CD4-positive, alpha-beta memory T cell (primary cell): ENCODE data around the gene CGN. TPM values are rescaled to one million over a fixed set of nuclear protein-coding genes. Genes with fewer than 3 reads are reported as not detected.

ENCODE experiments used
- CTCF ChIA-PET: fragments of 350-600 bp; sonication (Branson Sonifier 250); formaldehyde crosslinking; loops from one replicate; lab custom pipeline; 2021; ENCODE audit warnings: inconsistent platforms; ENCODE audit not compliant: partially characterized antibody; lab: Charles Lee
- POLR2A ChIA-PET: fragments of 350-600 bp; sonication (Branson Sonifier 250); formaldehyde crosslinking; loops from one replicate; lab custom pipeline; 2021; ENCODE audit not compliant: partially characterized antibody; lab: Charles Lee
- DNase-seq, 5 donors: peaks; one replicate each; pipeline versions ENCODE4 v3.0.0 to v3.0.0-alpha.2; 2020 to 2022; ENCODE audit warnings: mixed read lengths in 1 of 5
- H3K27ac ChIP-seq: one replicate; pipeline ENCODE4 v1.7.0; 2013; ENCODE audit warnings: low read depth, low read length
- H3K27me3 ChIP-seq: 2 replicates; pipeline ENCODE4 v1.7.0; 2013; ENCODE audit warnings: mild to moderate bottlenecking, low read length, moderate library complexity; ENCODE audit not compliant: insufficient read depth
- H3K36me3 ChIP-seq: 2 replicates; pipeline ENCODE4 v1.7.0; 2013; ENCODE audit warnings: mild to moderate bottlenecking, low read length, moderate library complexity; ENCODE audit not compliant: insufficient read depth
- H3K4me1 ChIP-seq: 2 replicates; pipeline ENCODE4 v1.7.0; 2013; ENCODE audit warnings: mild to moderate bottlenecking, low read length, moderate library complexity; ENCODE audit not compliant: insufficient read depth
- H3K4me3 ChIP-seq, 2 donors: one replicate each; pipeline ENCODE4 v1.7.0; 2013; ENCODE audit warnings: low read length in 2 of 2, mild to moderate bottlenecking in 1 of 2
- H3K9me3 ChIP-seq, 2 donors: one replicate each; pipeline ENCODE4 v1.7.0; 2013; ENCODE audit warnings: low read length in 2 of 2, control low read depth in 1 of 2; ENCODE audit not compliant: control insufficient read depth in 1 of 2
- H3K27ac Mint-ChIP-seq, 7 donors: one replicate each; pipeline ENCODE4 v1.8.0; 2020 to 2021; ENCODE audit warnings: mixed read lengths in 7 of 7, mild to moderate bottlenecking in 6 of 7, inconsistent platforms in 3 of 7, moderate library complexity in 3 of 7
- H3K27me3 Mint-ChIP-seq, 2 donors: one replicate each; pipeline ENCODE4 v1.8.0; 2020 to 2021; ENCODE audit warnings: mixed read lengths in 2 of 2
- H3K36me3 Mint-ChIP-seq, 2 donors: one replicate each; pipeline ENCODE4 v1.8.0; 2020 to 2021; ENCODE audit warnings: mixed read lengths in 2 of 2, inconsistent platforms in 1 of 2, mild to moderate bottlenecking in 1 of 2
- H3K4me1 Mint-ChIP-seq, 4 donors: one replicate each; pipeline ENCODE4 v1.8.0; 2020 to 2021; ENCODE audit warnings: mixed read lengths in 4 of 4, mild to moderate bottlenecking in 1 of 4
- H3K4me3 Mint-ChIP-seq, 8 donors: one replicate each; pipeline ENCODE4 v1.8.0; 2020 to 2021; ENCODE audit warnings: mixed read lengths in 8 of 8, mild to moderate bottlenecking in 7 of 8, moderate library complexity in 6 of 8, inconsistent platforms in 3 of 8
- H3K9me3 Mint-ChIP-seq, 8 donors: one replicate each; pipeline ENCODE4 v1.8.0; 2020 to 2021; ENCODE audit warnings: mixed read lengths in 8 of 8, mild to moderate bottlenecking in 5 of 8, inconsistent platforms in 3 of 8, moderate library complexity in 1 of 8
- intact Hi-C: fragments of 100-400 bp; cut with micrococcal nuclease; formaldehyde crosslinking; loops from one replicate; pipeline ENCODE4 v1.15.1; 2023
- polyA plus RNA-seq, 2 donors: library from polyadenylated mRNA; unstranded; fragments of 300-500 nt; fragmentation: Illumina TruSeq; gene quantifications; one replicate each; pipeline ENCODE4 v1.2.3, GENCODE V29; 2021
- total RNA-seq, 2 experiments: library from RNA; stranded (reverse); gene quantifications; one replicate each; pipeline ENCODE4 v1.2.3, GENCODE V29; 2021

The CGN gene
- total and polyA plus RNA-seq, 4 experiments from 2014 or later, result 0.81 to 1.4 (median 1.0) TPM; not detected in 1

DNA sequence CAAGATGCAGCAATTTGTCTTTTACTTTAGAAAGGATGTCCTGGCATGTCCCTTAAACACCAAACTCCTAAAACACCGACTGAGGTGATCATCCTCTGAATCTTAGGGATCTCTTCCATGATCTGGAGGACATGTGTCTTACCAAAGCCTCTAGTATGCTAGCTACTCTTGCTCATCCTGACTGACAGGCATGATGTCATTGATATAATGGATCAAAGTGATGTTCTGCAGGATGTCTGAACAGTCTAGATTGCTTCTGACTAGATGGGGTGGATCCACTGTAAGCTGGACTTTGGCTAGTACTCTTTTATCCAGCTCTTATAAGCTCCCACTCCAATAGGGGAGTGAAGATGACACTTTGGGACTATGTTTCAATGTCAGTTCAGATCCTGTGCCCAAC lies 11.3 kb upstream of the CGN start:
- no peak for DNase-seq
- H3K36me3 Mint-ChIP-seq, result no peaks in the 10 kb centered on the region
- intact Hi-C loops, result no loop called here
- no peak overlapping the region for H3K4me3 Mint-ChIP-seq
- H3K9me3 Mint-ChIP-seq, result no peaks in the 10 kb centered on the region
- CTCF ChIA-PET, result no interaction called here
- H3K4me1 Mint-ChIP-seq, result no peaks in the 10 kb centered on the region
- Histone ChIP-seq H3K9me3 (no peaks in the 10 kb centered on the region), H3K27ac (no peak overlapping the region), H3K36me3 (no peaks in the 10 kb centered on the region), H3K4me1 (no peaks in the 10 kb centered on the region), H3K27me3 (no peaks in the 10 kb centered on the region), H3K4me3 (no peak overlapping the region)
- H3K27ac Mint-ChIP-seq, result no peak overlapping the region
- H3K27me3 Mint-ChIP-seq, result peaks cover 0 to 2% of the 10 kb centered on the region in 2 donors
- POLR2A ChIA-PET, result no interaction called here

DNA sequence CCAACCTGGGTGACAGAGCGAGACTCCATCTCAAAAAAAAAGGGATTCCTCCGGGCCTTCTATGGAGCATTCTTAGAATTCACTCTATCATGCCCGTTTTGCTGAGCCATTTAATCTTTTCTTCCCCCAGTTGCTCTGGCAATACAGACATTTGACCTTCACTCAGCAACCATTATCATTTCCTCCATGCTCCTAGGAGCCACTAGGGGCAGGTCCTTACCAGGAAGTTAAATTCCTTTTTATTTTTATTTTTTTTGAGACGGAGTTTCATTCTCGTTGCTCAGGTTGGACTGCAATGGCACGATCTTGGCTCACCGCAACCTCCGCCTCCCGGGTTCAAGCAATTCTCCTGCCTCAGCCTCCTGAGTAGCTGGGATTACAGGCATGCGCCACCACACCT lies 9.7 kb upstream of the CGN start:
- no peak overlapping the region for H3K4me3 ChIP-seq
- no peaks in the 10 kb centered on the region for H3K36me3 ChIP-seq
- Mint-ChIP-seq H3K9me3 (no peaks in the 10 kb centered on the region), H3K27me3 (peaks cover 0 to 2% of the 10 kb centered on the region in 2 donors), H3K4me1 (peaks cover 0 to 3% (median 0%) of the 10 kb centered on the region in 4 donors), H3K36me3 (no peaks in the 10 kb centered on the region), H3K4me3 (no peak overlapping the region), H3K27ac (no peak overlapping the region)
- no peak for DNase-seq
- H3K9me3 ChIP-seq, result no peaks in the 10 kb centered on the region
- ChIA-PET POLR2A (no interaction called here), CTCF (no interaction called here)
- no peaks in the 10 kb centered on the region for H3K4me1 ChIP-seq
- intact Hi-C loops, result no loop called here
- no peaks in the 10 kb centered on the region for H3K27me3 ChIP-seq
- H3K27ac ChIP-seq, result no peak overlapping the region

DNA sequence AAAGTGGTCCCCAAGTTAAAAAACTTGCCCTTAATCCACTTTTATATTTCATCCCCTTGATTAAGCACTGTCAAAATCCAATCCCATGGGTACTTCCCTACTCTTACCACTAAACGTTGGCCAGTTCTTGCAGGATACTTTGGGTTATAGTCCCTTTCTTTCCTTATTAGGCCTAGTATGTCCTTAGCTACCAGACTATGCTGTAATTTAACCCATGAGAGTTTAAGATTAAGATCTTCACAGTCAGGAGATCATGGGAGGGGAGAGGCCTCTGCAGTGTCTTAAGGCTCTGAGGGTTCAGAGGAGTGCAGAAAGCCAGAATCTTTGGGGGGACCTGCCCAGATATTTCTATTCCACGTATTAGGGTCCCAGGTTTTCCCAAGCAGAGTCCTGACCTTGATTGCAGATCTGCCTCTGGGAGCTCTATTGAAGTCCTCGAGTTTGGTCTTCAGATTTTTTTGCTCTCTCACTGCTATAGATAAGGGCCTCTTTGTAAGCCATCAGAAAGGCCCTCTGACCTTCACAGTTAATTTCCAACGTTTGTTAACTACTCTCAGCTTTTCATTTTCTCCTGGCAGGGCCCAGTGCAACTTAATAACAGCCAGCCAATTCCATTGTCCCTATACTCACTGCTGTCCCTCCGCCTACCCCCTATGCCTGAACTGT lies 9.0 kb upstream of the CGN start:
- POLR2A ChIA-PET, result no interaction called here
- Histone ChIP-seq H3K27ac (no peak overlapping the region), H3K36me3 (no peaks in the 10 kb centered on the region), H3K4me3 (no peak overlapping the region), H3K27me3 (no peaks in the 10 kb centered on the region), H3K9me3 (no peaks in the 10 kb centered on the region), H3K4me1 (no peaks in the 10 kb centered on the region)
- intact Hi-C loops, result no loop called here
- H3K4me3 Mint-ChIP-seq, result no peak overlapping the region
- no peaks in the 10 kb centered on the region for H3K36me3 Mint-ChIP-seq
- H3K9me3 Mint-ChIP-seq, result no peaks in the 10 kb centered on the region
- CTCF ChIA-PET, result no interaction called here
- peaks cover 0 to 2% of the 10 kb centered on the region in 2 donors for H3K27me3 Mint-ChIP-seq
- DNase-seq, result no peak
- H3K27ac Mint-ChIP-seq, result peak overlapping the region in 1 of 7 donors; percentile 24
- peaks cover 0 to 5% (median 0%) of the 10 kb centered on the region in 4 donors for H3K4me1 Mint-ChIP-seq

DNA sequence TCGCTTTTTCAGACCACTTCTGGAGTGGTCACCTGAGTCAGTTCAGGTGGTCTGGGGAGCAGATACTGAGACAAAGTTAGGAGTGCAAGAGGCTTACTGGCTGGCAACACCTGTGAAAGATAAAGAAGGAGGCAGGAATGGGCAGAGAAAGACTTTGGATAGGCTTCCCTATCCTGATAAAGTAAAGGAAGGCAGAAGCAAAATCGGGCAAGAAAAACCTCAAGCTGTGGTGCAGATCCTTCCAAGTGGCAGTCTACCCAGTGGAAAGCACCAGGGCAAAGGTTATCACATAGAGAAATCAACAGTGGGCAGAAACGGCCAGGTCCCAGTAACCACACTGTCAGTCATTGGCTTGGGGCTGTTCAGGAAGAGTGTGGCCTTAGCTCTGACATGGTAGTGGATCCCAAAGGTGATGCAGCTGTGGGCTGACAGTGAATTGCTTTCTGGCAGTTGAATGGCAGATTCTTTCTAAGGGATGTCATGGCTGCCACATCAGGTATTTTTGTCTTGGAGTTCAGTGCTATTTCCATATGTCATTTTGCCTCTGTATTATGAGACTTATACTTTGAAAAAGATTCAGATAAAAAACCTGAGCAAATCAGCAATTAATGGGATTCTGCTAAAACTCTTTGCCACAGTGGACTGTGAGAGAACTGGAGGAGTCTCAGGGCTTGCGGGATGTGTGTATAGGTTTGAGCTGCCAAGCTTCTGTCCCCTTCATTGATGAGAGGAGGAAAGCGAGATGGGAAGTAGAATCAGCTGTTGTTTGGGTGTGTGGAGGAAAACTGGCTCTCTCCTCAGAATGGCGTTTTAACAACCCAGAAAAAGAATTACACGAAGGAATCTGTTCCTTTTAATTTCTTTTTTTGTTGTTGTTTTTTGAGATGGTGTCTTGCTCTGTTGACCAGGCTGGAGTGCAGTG lies 8.1 kb upstream of the CGN start:
- no peak overlapping the region for H3K27ac Mint-ChIP-seq
- no peak overlapping the region for H3K4me3 ChIP-seq
- no peak for DNase-seq
- H3K4me1 ChIP-seq, result no peaks in the 10 kb centered on the region
- no peaks in the 10 kb centered on the region for H3K36me3 ChIP-seq
- peaks cover 0 to 6% (median 0%) of the 10 kb centered on the region in 4 donors for H3K4me1 Mint-ChIP-seq
- intact Hi-C loops, result no loop called here
- no peaks in the 10 kb centered on the region for H3K27me3 ChIP-seq
- H3K9me3 ChIP-seq, result no peaks in the 10 kb centered on the region
- H3K36me3 Mint-ChIP-seq, result no peaks in the 10 kb centered on the region
- ChIA-PET POLR2A (no interaction called here), CTCF (no interaction called here)
- no peak overlapping the region for H3K27ac ChIP-seq
- H3K4me3 Mint-ChIP-seq, result no peak overlapping the region
- no peaks in the 10 kb centered on the region for H3K9me3 Mint-ChIP-seq
- peaks cover 0 to 2% of the 10 kb centered on the region in 2 donors for H3K27me3 Mint-ChIP-seq

DNA sequence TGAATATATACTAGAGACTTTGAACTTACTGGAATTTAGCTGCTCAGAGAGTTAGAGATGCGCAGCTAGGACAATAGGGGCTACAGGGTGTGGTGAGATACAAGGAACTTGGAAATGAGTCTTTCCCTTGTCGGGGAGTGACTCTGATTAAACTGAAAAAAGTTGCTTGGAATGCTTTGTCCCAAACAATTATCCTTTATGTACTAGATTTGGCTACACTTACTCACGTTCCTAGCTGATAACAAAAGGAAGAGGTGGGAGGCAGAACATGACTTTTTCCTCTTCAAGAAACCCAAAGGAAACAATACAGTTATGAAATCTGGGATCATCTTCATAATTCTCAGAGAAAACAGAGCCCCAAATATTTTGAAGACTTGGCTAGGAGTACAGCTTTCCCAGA lies 6.9 kb upstream of the CGN start:
- no peaks in the 10 kb centered on the region for H3K36me3 Mint-ChIP-seq
- no peaks in the 10 kb centered on the region for H3K4me1 ChIP-seq
- no peak overlapping the region for H3K4me3 ChIP-seq
- peaks cover 0 to 6% (median 0%) of the 10 kb centered on the region in 4 donors for H3K4me1 Mint-ChIP-seq
- no peaks in the 10 kb centered on the region for H3K36me3 ChIP-seq
- no peak overlapping the region for H3K27ac Mint-ChIP-seq
- no peaks in the 10 kb centered on the region for H3K9me3 ChIP-seq
- no peaks in the 10 kb centered on the region for H3K9me3 Mint-ChIP-seq
- POLR2A ChIA-PET, result no interaction called here
- no peak overlapping the region for H3K27ac ChIP-seq
- CTCF ChIA-PET, result no interaction called here
- intact Hi-C loops, result no loop called here
- no peak for DNase-seq
- H3K27me3 ChIP-seq, result no peaks in the 10 kb centered on the region
- H3K4me3 Mint-ChIP-seq, result no peak overlapping the region
- peaks cover 0 to 2% of the 10 kb centered on the region in 2 donors for H3K27me3 Mint-ChIP-seq

DNA sequence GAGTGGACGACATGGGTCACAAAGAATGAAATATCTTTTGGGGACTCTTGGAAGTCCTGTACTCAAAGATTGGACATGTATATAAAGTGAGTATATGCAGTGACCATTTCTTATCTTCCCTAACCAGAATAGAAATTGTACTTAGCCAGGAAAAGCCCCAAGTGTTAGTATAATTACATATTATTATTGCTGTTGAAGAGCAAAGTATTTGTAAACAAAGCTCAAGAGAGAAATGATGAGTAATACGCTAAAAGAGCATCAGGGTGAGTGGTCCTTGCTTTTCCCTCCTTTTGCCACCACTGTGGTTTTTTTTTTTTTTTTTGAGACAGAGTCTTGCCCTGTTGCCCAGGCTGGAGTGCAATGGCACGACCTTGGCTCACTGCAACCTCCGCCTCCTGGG lies 6.4 kb upstream of the CGN start:
- Histone ChIP-seq H3K9me3 (no peaks in the 10 kb centered on the region), H3K36me3 (no peaks in the 10 kb centered on the region), H3K27ac (no peak overlapping the region), H3K4me3 (no peak overlapping the region), H3K27me3 (no peaks in the 10 kb centered on the region), H3K4me1 (no peaks in the 10 kb centered on the region)
- no peak for DNase-seq
- Mint-ChIP-seq H3K27ac (no peak overlapping the region), H3K4me1 (peaks cover 0 to 6% (median 0%) of the 10 kb centered on the region in 4 donors), H3K9me3 (no peaks in the 10 kb centered on the region), H3K4me3 (no peak overlapping the region), H3K36me3 (no peaks in the 10 kb centered on the region), H3K27me3 (no peaks in the 10 kb centered on the region)
- ChIA-PET CTCF (interaction anchor here (0.6 to 1.3 kb wide), 2 partner anchors 16 to 388 kb away, joined by 3 read pairs; no protein-coding TSS in a partner anchor), POLR2A (no interaction called here)
- intact Hi-C loops, result no loop called here

DNA sequence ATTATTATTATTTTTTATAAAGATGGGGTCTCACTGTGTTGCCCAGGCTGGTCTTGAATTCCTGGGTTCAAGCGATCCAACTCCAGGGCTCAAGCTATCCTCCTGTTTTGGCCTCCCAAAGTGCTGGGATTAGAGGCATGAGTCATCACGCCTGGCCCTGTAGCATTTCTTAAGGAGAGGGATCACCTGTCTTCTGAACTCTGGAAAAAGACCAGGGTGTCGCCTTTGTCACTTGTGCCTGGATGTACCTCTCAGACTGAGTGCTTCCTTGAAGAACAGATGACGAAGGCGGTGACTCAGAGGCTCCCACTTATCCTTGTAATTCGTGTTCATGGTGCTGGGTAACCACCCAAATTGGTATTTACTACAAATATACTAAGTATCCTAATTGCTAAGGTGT lies 2.4 kb upstream of the CGN start:
- Histone ChIP-seq H3K9me3 (no peaks in the 10 kb centered on the region), H3K4me1 (peaks cover 29% of the 10 kb centered on the region), H3K36me3 (no peaks in the 10 kb centered on the region), H3K27ac (no peak overlapping the region), H3K4me3 (no peak overlapping the region), H3K27me3 (no peaks in the 10 kb centered on the region)
- no peak overlapping the region for H3K27ac Mint-ChIP-seq
- intact Hi-C loops, result no loop called here
- CTCF ChIA-PET, result no interaction called here
- DNase-seq, result no peak
- no peak overlapping the region for H3K4me3 Mint-ChIP-seq
- POLR2A ChIA-PET, result no interaction called here
- H3K4me1 Mint-ChIP-seq, result peaks cover 11 to 32% (median 25%) of the 10 kb centered on the region in 4 donors
- peaks cover 0 to 2% of the 10 kb centered on the region in 2 donors for H3K36me3 Mint-ChIP-seq
- H3K9me3 Mint-ChIP-seq, result no peaks in the 10 kb centered on the region
- no peaks in the 10 kb centered on the region for H3K27me3 Mint-ChIP-seq
